Kidney capillary endothelial cell (primary cell): Measurements from ENCODE around the gene ZNF345.

Experiments
- DNase-seq: peaks from one replicate; pipeline ENCODE4 v3.0.0-alpha.2; 2018; ENCODE audit warnings: low spot score

The ZNF345 gene

GRCh38 chr19:36918090-36918489 is 67.4 kb downstream of the ZNF345 start:
- no peak for DNase-seq
